ENCODE results near the gene MYL9.

DNA sequence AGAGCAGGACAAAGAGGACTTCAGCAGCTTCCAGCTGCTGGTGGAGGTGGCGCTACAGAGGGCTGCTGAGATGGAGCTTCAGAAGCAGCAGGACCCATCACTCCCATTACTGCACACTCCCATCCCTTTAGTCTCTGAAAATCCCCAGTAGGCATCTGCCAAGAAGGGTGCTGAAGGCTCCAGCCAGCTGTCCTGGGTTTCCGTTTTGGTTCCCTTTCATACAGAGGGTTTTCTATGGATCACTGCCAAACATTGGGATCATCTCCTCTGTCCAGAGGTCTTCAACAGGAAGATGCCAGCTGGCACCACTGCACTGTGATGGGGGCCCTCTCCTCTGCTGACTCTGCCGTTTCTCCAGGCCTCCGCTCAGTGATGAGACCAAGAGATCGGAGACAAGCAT, 50.0 kb downstream of the MYL9 start:
- TF ChIP-seq, protein P1, sequence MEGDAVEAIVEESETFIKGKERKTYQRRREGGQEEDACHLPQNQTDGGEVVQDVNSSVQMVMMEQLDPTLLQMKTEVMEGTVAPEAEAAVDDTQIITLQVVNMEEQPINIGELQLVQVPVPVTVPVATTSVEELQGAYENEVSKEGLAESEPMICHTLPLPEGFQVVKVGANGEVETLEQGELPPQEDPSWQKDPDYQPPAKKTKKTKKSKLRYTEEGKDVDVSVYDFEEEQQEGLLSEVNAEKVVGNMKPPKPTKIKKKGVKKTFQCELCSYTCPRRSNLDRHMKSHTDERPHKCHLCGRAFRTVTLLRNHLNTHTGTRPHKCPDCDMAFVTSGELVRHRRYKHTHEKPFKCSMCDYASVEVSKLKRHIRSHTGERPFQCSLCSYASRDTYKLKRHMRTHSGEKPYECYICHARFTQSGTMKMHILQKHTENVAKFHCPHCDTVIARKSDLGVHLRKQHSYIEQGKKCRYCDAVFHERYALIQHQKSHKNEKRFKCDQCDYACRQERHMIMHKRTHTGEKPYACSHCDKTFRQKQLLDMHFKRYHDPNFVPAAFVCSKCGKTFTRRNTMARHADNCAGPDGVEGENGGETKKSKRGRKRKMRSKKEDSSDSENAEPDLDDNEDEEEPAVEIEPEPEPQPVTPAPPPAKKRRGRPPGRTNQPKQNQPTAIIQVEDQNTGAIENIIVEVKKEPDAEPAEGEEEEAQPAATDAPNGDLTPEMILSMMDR (IDR thresholded peaks at IDR 0.05), result no peak
- no peak for TF ChIP-seq POLR2A (IDR thresholded peaks at IDR 0.05)

Data from Peyer's patch (tissue), 4 donors.